GM23338 (cell line): ENCODE results near the gene HIVEP3. TPM values are rescaled to one million over a fixed set of nuclear protein-coding genes. Genes with fewer than 3 reads are reported as not detected.

Source experiments
- ATAC-seq: fragments of 200-7000 bp; cut with Tn5 transposase; 3 replicates; pipeline ENCODE4 v1.9.1; 2020
- DNase-seq: peaks from one replicate; pipeline ENCODE4 v3.0.0-alpha.2; 2015; ENCODE audit warnings: low spot score
- H2AFZ ChIP-seq: fragments of 200-600 bp; sonication (generic); 2 replicates; pipeline ENCODE4 v1.8.0; 2016; ENCODE audit warnings: antibody characterized with exemption, mild to moderate bottlenecking, moderate library complexity
- H3F3A ChIP-seq: fragments of 200-600 bp; sonication (generic); replicated peaks from 2 replicates; pipeline ENCODE4 v1.8.0; 2017; ENCODE audit warnings: antibody characterized with exemption, mixed run types, low read depth
- H3K27ac ChIP-seq: fragments of 200-600 bp; sonication (generic); 2 replicates; pipeline ENCODE4 v1.6.1; 2016; ENCODE audit warnings: low read depth
- H3K27me3 ChIP-seq: fragments of 200-600 bp; sonication (generic); 2 replicates; pipeline ENCODE4 v1.8.0; 2016; ENCODE audit warnings: mild to moderate bottlenecking, mixed run types, moderate library complexity; ENCODE audit not compliant: insufficient read depth
- H3K36me3 ChIP-seq: fragments of 200-600 bp; sonication (generic); 2 replicates; pipeline ENCODE4 v1.8.0; 2016; ENCODE audit warnings: mild to moderate bottlenecking; ENCODE audit not compliant: insufficient read depth
- H3K4me1 ChIP-seq: fragments of 200-600 bp; sonication (generic); 2 replicates; pipeline ENCODE4 v1.8.0; 2016; ENCODE audit warnings: mild to moderate bottlenecking, moderate library complexity; ENCODE audit not compliant: insufficient read depth
- H3K4me2 ChIP-seq: fragments of 200-600 bp; sonication (generic); 2 replicates; pipeline ENCODE4 v1.7.1; 2017; ENCODE audit warnings: mixed run types
- H3K4me3 ChIP-seq: fragments of 200-600 bp; sonication (generic); 2 replicates; pipeline ENCODE4 v1.6.1; 2016; ENCODE audit warnings: mixed run types
- H3K79me2 ChIP-seq: fragments of 200-600 bp; sonication (generic); replicated peaks from 2 replicates; pipeline ENCODE4 v1.8.0; 2017; ENCODE audit warnings: mild to moderate bottlenecking; ENCODE audit not compliant: insufficient read depth
- H3K9me2 ChIP-seq: fragments of 200-600 bp; sonication (generic); 2 replicates; pipeline ENCODE4 v1.8.0; 2017; ENCODE audit not compliant: insufficient read depth
- H4K20me1 ChIP-seq: fragments of 200-600 bp; sonication (generic); replicated peaks from 2 replicates; pipeline ENCODE4 v1.8.0; 2017; ENCODE audit warnings: mild to moderate bottlenecking; ENCODE audit not compliant: insufficient read depth
- H3K27ac Mint-ChIP-seq: 2 replicates; pipeline ENCODE4 v1.8.0; 2020; ENCODE audit warnings: inconsistent platforms, mild to moderate bottlenecking, moderate library complexity, mixed read lengths
- H3K27me3 Mint-ChIP-seq: 3 replicates; pipeline ENCODE4 v1.8.0; 2022; ENCODE audit warnings: low read depth, mild to moderate bottlenecking, moderate library complexity, mixed read lengths, inconsistent platforms; ENCODE audit not compliant: insufficient read depth, poor library complexity
- H3K36me3 Mint-ChIP-seq: 3 replicates; pipeline ENCODE4 v1.8.0; 2021; ENCODE audit warnings: low read depth, mild to moderate bottlenecking, inconsistent platforms, moderate library complexity, mixed read lengths
- H3K4me1 Mint-ChIP-seq: 3 replicates; pipeline ENCODE4 v1.8.0; 2020; ENCODE audit warnings: mild to moderate bottlenecking, inconsistent platforms, mixed read lengths
- H3K4me3 Mint-ChIP-seq: 3 replicates; pipeline ENCODE4 v1.8.0; 2021; ENCODE audit warnings: moderate library complexity, mild to moderate bottlenecking, inconsistent platforms, mixed read lengths
- H3K9me3 Mint-ChIP-seq: 3 replicates; pipeline ENCODE4 v1.8.0; 2020; ENCODE audit warnings: moderate library complexity, mild to moderate bottlenecking, inconsistent platforms, mixed read lengths
- CREB1 ChIP-seq: fragments of 250-450 bp; sonication (Bioruptor Pico); IDR thresholded peaks from 2 replicates; pipeline ENCODE4 v1.5.0; 2020; ENCODE audit warnings: low read depth, mild to moderate bottlenecking, moderate library complexity
- CTCF ChIP-seq, 2 experiments: fragments of 200-600 bp in 1 of 2; sonication (generic) in 1 of 2; conservative IDR thresholded peaks; 2 replicates each; pipeline versions ENCODE4 v1.5.1 to v1.6.1; 2016 to 2017; ENCODE audit warnings: antibody characterized with exemption in 2 of 2, low read depth in 2 of 2, mild to moderate bottlenecking in 2 of 2, moderate library complexity in 1 of 2
- EZH2 ChIP-seq: fragments of 200-600 bp; sonication (generic); IDR thresholded peaks from one replicate; pipeline ENCODE4 v1.8.0; 2017; ENCODE audit warnings: antibody characterized with exemption, mild to moderate bottlenecking, low read depth; ENCODE audit not compliant: unreplicated experiment
- EZH2phosphoT487 ChIP-seq: fragments of 200-600 bp; sonication (generic); IDR thresholded peaks from one replicate; pipeline ENCODE4 v1.8.1; 2018; ENCODE audit warnings: antibody characterized with exemption; ENCODE audit not compliant: unreplicated experiment
- JUNB ChIP-seq: IDR thresholded peaks from one replicate; pipeline ENCODE4 v1.6.1; 2016; ENCODE audit warnings: antibody characterized with exemption; ENCODE audit not compliant: unreplicated experiment
- NANOG ChIP-seq: IDR thresholded peaks from 2 replicates; pipeline ENCODE4 v1.6.1; 2016; ENCODE audit warnings: antibody characterized with exemption, borderline replicate concordance
- POLR2AphosphoS5 ChIP-seq: IDR thresholded peaks from 2 replicates; pipeline ENCODE4 v1.6.1; 2016; ENCODE audit warnings: antibody characterized with exemption, low read depth
- REST ChIP-seq: IDR thresholded peaks from one replicate; pipeline ENCODE4 v1.6.1; 2018; ENCODE audit warnings: antibody characterized with exemption; ENCODE audit not compliant: unreplicated experiment
- STAT1 ChIP-seq: IDR thresholded peaks from one replicate; pipeline ENCODE4 v1.6.1; 2016; ENCODE audit warnings: antibody characterized with exemption; ENCODE audit not compliant: unreplicated experiment
- ZNF114 ChIP-seq: fragments of 250-450 bp; sonication (Bioruptor Pico); IDR thresholded peaks from 2 replicates; pipeline ENCODE4 v1.5.0; 2020; ENCODE audit warnings: mild to moderate bottlenecking, moderate library complexity
- ZNF331 ChIP-seq: fragments of 250-450 bp; sonication (Bioruptor Pico); IDR thresholded peaks from 2 replicates; pipeline ENCODE4 v1.5.0; 2020; ENCODE audit warnings: low read depth, mild to moderate bottlenecking, moderate library complexity
- ZNF462 ChIP-seq: fragments of 250-450 bp; sonication (Bioruptor Pico); IDR thresholded peaks from 2 replicates; pipeline ENCODE4 v1.5.0; 2020; ENCODE audit warnings: mild to moderate bottlenecking, moderate library complexity
- polyA plus RNA-seq: library from polyadenylated mRNA; unstranded; fragments of >200 nt; fragmentation: Nextera tagmentation; extraction: Ambion mirVana; gene quantifications from 2 replicates; pipeline ENCODE4 v1.2.1, GENCODE V29; 2016
- total RNA-seq: library from RNA; depleted of rRNA; stranded (reverse); fragments of >200 nt; shearing (Covaris generic); gene quantifications from 2 replicates; pipeline ENCODE4 v1.2.3, GENCODE V29; 2014
- TF ChIP-seq, protein P1 (sequence below): IDR thresholded peaks from 2 replicates; pipeline ENCODE4 v1.6.1; 2016; ENCODE audit warnings: antibody characterized with exemption

HIVEP3 gene
- total and polyA plus RNA-seq, 2 experiments from 2014 or later: 0.14 to 0.24 TPM

DNA sequence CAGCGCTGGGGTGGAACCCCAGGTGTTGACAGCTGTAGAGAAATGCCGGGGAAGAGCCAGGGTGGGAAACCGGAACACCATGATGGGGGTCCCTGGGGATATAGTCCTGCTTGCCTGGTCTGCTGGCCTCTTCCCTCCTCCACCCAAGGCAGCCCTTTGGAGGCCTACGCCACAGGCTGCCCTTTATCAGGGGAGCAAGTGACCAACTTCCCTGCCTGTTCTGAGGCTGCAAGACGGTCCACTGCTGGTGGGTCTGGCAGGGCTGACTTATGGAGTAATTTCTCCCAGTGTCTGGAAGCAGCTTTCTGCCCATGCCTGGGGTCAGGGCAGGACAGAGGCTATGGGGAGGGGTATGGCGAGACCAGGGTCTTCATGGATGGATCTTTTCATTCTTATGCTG is 383.4 kb downstream of the HIVEP3 start:
- H3K4me2 ChIP-seq: no peak overlapping the region
- no peaks in the 10 kb centered on the region for H3F3A ChIP-seq
- Mint-ChIP-seq H3K9me3 (peaks cover 21% of the 10 kb centered on the region), H3K27ac (no peak overlapping the region), H3K4me3 (no peak overlapping the region), H3K27me3 (peaks cover 11% of the 10 kb centered on the region), H3K36me3 (0 out of 3 replicates have a peak, but pooled peaks cover 5% of the 10 kb centered on the region), H3K4me1 (no peaks in the 10 kb centered on the region; the same call in 2 of the 3 replicates)
- no peaks in the 10 kb centered on the region for H4K20me1 ChIP-seq
- H3K79me2 ChIP-seq: no peaks in the 10 kb centered on the region
- DNase-seq: no peak
- no peak overlapping the region for H3K4me3 ChIP-seq
- no peak overlapping the region for H2AFZ ChIP-seq
- no peak overlapping the region for H3K27ac ChIP-seq
- no peaks in the 10 kb centered on the region for H3K4me1 ChIP-seq
- no peaks in the 10 kb centered on the region for H3K27me3 ChIP-seq
- no peaks in the 10 kb centered on the region for H3K36me3 ChIP-seq
- H3K9me2 ChIP-seq: no peaks in the 10 kb centered on the region
- no peak for TF ChIP-seq STAT1
- no peak for TF ChIP-seq POLR2AphosphoS5
- TF ChIP-seq EZH2phosphoT487: no peak
- TF ChIP-seq CREB1 (CRISPR knock-in tag): no peak
- no peak for TF ChIP-seq ZNF462 (CRISPR knock-in tag)
- TF ChIP-seq ZNF114: no peak
- TF ChIP-seq ZNF331 (CRISPR knock-in tag): no peak
- TF ChIP-seq CTCF (conservative IDR thresholded peaks at IDR 0.05; ENCODE audit: low read depth in 2 of 2): no peak
- TF ChIP-seq, protein P1, sequence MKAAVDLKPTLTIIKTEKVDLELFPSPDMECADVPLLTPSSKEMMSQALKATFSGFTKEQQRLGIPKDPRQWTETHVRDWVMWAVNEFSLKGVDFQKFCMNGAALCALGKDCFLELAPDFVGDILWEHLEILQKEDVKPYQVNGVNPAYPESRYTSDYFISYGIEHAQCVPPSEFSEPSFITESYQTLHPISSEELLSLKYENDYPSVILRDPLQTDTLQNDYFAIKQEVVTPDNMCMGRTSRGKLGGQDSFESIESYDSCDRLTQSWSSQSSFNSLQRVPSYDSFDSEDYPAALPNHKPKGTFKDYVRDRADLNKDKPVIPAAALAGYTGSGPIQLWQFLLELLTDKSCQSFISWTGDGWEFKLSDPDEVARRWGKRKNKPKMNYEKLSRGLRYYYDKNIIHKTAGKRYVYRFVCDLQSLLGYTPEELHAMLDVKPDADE: no peak
- TF ChIP-seq EZH2: no peak
- no peak for TF ChIP-seq REST
- no peak for TF ChIP-seq JUNB
- no peak for TF ChIP-seq NANOG
- no peak for ATAC-seq
